GM23338 (cell line): ENCODE data around the gene STRIP1.

Source experiments
- CREB1 ChIP-seq: fragments of 250-450 bp; sonication (Bioruptor Pico); IDR thresholded peaks from 2 replicates; pipeline ENCODE4 v1.5.0; 2020; ENCODE audit warnings: low read depth, mild to moderate bottlenecking, moderate library complexity
- CTCF ChIP-seq, 2 experiments: fragments of 200-600 bp in 1 of 2; sonication (generic) in 1 of 2; conservative IDR thresholded peaks; 2 replicates each; pipeline versions ENCODE4 v1.5.1 to v1.6.1; 2016 to 2017; ENCODE audit warnings: antibody characterized with exemption in 2 of 2, low read depth in 2 of 2, mild to moderate bottlenecking in 2 of 2, moderate library complexity in 1 of 2
- POLR2AphosphoS5 ChIP-seq: IDR thresholded peaks from 2 replicates; pipeline ENCODE4 v1.6.1; 2016; ENCODE audit warnings: antibody characterized with exemption, low read depth
- ZNF331 ChIP-seq: fragments of 250-450 bp; sonication (Bioruptor Pico); IDR thresholded peaks from 2 replicates; pipeline ENCODE4 v1.5.0; 2020; ENCODE audit warnings: low read depth, mild to moderate bottlenecking, moderate library complexity

DNA sequence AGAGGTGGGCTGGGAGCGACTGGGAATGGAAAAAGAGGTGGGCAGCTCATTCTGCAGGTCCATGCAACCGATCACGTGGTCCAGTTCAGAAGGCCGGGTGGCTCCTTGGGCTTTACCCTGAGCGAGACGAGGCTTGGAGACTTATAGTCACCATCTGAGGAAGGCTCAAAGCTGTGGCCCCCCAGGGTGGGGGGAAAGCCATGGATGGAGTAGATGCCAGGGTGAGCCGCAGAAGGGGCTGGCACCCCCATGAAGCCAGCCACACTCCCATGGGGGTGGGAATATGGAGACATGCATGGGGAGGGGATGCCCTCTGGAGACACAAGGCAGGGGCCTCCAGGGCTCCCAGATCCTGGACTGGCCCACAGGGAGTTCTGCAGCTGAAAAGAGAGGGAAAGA, 26.2 kb downstream of the STRIP1 start:
- TF ChIP-seq CTCF (conservative IDR thresholded peaks at IDR 0.05; ENCODE audit: low read depth in 2 of 2): no peak
- no peak for TF ChIP-seq CREB1 (CRISPR knock-in tag)
- no peak for TF ChIP-seq POLR2AphosphoS5
- TF ChIP-seq ZNF331 (CRISPR knock-in tag): no peak
